SK-N-SH treated with all-trans-retinoic acid at 6 μM for 48 hours (cell line): ENCODE data around the gene EOGT.

Source experiments
- ISL1 ChIP-seq: fragments of 250-450 bp; sonication (Bioruptor Pico); IDR thresholded peaks from 2 replicates; pipeline ENCODE4 v2.1.2; 2022; ENCODE audit warnings: mild to moderate bottlenecking, moderate library complexity
- OSR1 ChIP-seq: fragments of 250-450 bp; sonication (Bioruptor Pico); IDR thresholded peaks from 2 replicates; pipeline ENCODE4 v1.8.0; 2022; ENCODE audit warnings: moderate library complexity, mild to moderate bottlenecking, inconsistent platforms
- PPARA ChIP-seq: fragments of 250-450 bp; sonication (Bioruptor Pico); IDR thresholded peaks from 2 replicates; pipeline ENCODE4 v1.5.0; 2020; ENCODE audit warnings: mild to moderate bottlenecking, borderline replicate concordance
- RARB ChIP-seq: fragments of 250-450 bp; sonication (Bioruptor Pico); IDR thresholded peaks from 2 replicates; pipeline ENCODE4 v1.8.0; 2021; ENCODE audit warnings: mild to moderate bottlenecking, moderate library complexity
- TCF4 ChIP-seq: fragments of 250-450 bp; sonication (Bioruptor Pico); IDR thresholded peaks from 2 replicates; pipeline ENCODE4 v1.8.0; 2021; ENCODE audit warnings: mild to moderate bottlenecking, moderate library complexity, borderline replicate concordance
- ZFP3 ChIP-seq: fragments of 250-450 bp; sonication (Bioruptor Pico); IDR thresholded peaks from 2 replicates; pipeline ENCODE4 v1.5.0; 2020; ENCODE audit warnings: mild to moderate bottlenecking, moderate library complexity
- ZFP30 ChIP-seq: fragments of 450-650 bp; formaldehyde crosslinking; IDR thresholded peaks from 2 replicates; pipeline ENCODE4 v1.5.0; 2022; ENCODE audit warnings: mild to moderate bottlenecking, moderate library complexity
- ZNF70 ChIP-seq: fragments of 450-650 bp; formaldehyde crosslinking; IDR thresholded peaks from 2 replicates; pipeline ENCODE4 v1.5.0; 2020; ENCODE audit warnings: mild to moderate bottlenecking, moderate library complexity
- TF ChIP-seq, protein P1 (sequence below): fragments of 250-450 bp; sonication (Bioruptor Pico); IDR thresholded peaks from 2 replicates; pipeline ENCODE4 v1.8.0; 2020; ENCODE audit warnings: mild to moderate bottlenecking, moderate library complexity, borderline replicate concordance
- TF ChIP-seq, protein P2 (sequence below): fragments of 250-450 bp; sonication (Bioruptor Pico); IDR thresholded peaks from 2 replicates; pipeline ENCODE4 v1.8.0; 2021; ENCODE audit warnings: low read depth, mild to moderate bottlenecking, moderate library complexity, borderline replicate concordance
- TF ChIP-seq, protein P3 (sequence below): fragments of 250-450 bp; sonication (Bioruptor Pico); IDR thresholded peaks from 2 replicates; pipeline ENCODE4 v1.5.0; 2020; ENCODE audit warnings: mild to moderate bottlenecking, moderate library complexity

DNA sequence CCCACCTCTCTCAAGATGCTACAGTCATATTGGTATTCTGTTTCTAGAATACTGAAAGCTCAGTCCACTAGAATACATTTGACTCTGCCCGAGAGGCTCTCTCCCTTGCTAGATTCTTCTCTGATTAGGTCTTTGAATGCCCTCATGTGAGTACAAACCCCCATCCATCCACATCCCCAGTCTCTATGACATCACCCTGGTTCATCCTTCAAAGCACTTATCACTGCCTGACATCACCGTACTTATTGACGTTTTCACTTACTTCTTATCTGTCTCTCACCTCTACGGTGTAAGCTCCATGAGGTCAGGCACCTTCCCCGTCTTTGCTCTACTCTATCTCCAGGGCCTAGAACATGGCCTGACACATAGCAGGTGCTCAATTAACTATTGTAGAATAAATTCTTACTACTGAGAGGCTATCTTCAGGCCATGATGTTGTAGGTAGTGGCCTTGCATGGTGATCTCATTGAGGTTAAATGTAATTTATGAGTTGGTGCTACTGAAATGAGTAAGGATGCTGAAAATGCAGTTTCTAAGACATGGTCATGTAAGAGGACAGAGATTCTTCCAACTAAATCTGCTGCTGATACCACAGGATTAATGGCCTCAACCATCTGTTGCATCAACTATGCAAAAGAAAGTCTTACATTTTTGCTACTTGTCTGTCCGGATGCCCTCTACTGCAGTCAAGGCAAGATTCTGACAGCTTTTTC, 26.8 kb downstream of the EOGT start:
- no peak for TF ChIP-seq ISL1
- TF ChIP-seq, protein P1, sequence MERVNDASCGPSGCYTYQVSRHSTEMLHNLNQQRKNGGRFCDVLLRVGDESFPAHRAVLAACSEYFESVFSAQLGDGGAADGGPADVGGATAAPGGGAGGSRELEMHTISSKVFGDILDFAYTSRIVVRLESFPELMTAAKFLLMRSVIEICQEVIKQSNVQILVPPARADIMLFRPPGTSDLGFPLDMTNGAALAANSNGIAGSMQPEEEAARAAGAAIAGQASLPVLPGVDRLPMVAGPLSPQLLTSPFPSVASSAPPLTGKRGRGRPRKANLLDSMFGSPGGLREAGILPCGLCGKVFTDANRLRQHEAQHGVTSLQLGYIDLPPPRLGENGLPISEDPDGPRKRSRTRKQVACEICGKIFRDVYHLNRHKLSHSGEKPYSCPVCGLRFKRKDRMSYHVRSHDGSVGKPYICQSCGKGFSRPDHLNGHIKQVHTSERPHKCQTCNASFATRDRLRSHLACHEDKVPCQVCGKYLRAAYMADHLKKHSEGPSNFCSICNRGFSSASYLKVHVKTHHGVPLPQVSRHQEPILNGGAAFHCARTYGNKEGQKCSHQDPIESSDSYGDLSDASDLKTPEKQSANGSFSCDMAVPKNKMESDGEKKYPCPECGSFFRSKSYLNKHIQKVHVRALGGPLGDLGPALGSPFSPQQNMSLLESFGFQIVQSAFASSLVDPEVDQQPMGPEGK = no peak
- TF ChIP-seq PPARA (CRISPR knock-in tag) = no peak
- no peak for TF ChIP-seq OSR1 (CRISPR knock-in tag)
- TF ChIP-seq RARB = no peak
- no peak for TF ChIP-seq TCF4 (CRISPR knock-in tag)
- TF ChIP-seq ZNF70 (CRISPR knock-in tag) = no peak
- TF ChIP-seq, protein P2, sequence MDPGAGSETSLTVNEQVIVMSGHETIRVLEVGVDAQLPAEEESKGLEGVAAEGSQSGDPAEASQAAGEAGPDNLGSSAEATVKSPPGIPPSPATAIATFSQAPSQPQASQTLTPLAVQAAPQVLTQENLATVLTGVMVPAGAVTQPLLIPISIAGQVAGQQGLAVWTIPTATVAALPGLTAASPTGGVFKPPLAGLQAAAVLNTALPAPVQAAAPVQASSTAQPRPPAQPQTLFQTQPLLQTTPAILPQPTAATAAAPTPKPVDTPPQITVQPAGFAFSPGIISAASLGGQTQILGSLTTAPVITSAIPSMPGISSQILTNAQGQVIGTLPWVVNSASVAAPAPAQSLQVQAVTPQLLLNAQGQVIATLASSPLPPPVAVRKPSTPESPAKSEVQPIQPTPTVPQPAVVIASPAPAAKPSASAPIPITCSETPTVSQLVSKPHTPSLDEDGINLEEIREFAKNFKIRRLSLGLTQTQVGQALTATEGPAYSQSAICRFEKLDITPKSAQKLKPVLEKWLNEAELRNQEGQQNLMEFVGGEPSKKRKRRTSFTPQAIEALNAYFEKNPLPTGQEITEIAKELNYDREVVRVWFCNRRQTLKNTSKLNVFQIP (CRISPR knock-in tag) = no peak
- TF ChIP-seq, protein P3, sequence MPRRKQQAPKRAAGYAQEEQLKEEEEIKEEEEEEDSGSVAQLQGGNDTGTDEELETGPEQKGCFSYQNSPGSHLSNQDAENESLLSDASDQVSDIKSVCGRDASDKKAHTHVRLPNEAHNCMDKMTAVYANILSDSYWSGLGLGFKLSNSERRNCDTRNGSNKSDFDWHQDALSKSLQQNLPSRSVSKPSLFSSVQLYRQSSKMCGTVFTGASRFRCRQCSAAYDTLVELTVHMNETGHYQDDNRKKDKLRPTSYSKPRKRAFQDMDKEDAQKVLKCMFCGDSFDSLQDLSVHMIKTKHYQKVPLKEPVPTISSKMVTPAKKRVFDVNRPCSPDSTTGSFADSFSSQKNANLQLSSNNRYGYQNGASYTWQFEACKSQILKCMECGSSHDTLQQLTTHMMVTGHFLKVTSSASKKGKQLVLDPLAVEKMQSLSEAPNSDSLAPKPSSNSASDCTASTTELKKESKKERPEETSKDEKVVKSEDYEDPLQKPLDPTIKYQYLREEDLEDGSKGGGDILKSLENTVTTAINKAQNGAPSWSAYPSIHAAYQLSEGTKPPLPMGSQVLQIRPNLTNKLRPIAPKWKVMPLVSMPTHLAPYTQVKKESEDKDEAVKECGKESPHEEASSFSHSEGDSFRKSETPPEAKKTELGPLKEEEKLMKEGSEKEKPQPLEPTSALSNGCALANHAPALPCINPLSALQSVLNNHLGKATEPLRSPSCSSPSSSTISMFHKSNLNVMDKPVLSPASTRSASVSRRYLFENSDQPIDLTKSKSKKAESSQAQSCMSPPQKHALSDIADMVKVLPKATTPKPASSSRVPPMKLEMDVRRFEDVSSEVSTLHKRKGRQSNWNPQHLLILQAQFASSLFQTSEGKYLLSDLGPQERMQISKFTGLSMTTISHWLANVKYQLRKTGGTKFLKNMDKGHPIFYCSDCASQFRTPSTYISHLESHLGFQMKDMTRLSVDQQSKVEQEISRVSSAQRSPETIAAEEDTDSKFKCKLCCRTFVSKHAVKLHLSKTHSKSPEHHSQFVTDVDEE (CRISPR knock-in tag) = no peak
- TF ChIP-seq ZFP3 = no peak
- no peak for TF ChIP-seq ZFP30 (CRISPR knock-in tag)
